Ectodermal cell (in vitro differentiated cells): Measurements from ENCODE around the gene DNAJC12.

Experiments used
- H3K27ac ChIP-seq: 2 replicates; pipeline ENCODE4 v1.7.0; 2013; ENCODE audit warnings: mild to moderate bottlenecking, low read depth, low read length; ENCODE audit not compliant: insufficient read depth, poor library complexity, severe bottlenecking
- H3K27me3 ChIP-seq: 2 replicates; pipeline ENCODE4 v1.7.0; 2013; ENCODE audit warnings: mild to moderate bottlenecking, low read length; ENCODE audit not compliant: insufficient read depth, control insufficient read depth, poor library complexity, severe bottlenecking
- H3K36me3 ChIP-seq: one replicate; pipeline ENCODE4 v1.7.0; 2013; ENCODE audit warnings: low read length; ENCODE audit not compliant: control insufficient read depth, insufficient read depth
- H3K4me1 ChIP-seq: one replicate; pipeline ENCODE4 v1.7.0; 2013; ENCODE audit warnings: low read length; ENCODE audit not compliant: control insufficient read depth, insufficient read depth
- H3K4me3 ChIP-seq: 2 replicates; pipeline ENCODE4 v1.7.0; 2013; ENCODE audit warnings: low read depth, low read length, control low read depth; ENCODE audit not compliant: insufficient read depth
- H3K9me3 ChIP-seq: 2 replicates; pipeline ENCODE4 v1.7.0; 2013; ENCODE audit warnings: mild to moderate bottlenecking, low read length, moderate library complexity; ENCODE audit not compliant: control insufficient read depth
- WGBS, 2 experiments: methylation state at CpG; one replicate each; pipeline ENCODE4 v1.1.7; 2013; ENCODE audit warnings: missing lambda C conversion rate in 2 of 2; 5-methylcytosine and 5-hydroxymethylcytosine counted together

The DNAJC12 gene

DNA sequence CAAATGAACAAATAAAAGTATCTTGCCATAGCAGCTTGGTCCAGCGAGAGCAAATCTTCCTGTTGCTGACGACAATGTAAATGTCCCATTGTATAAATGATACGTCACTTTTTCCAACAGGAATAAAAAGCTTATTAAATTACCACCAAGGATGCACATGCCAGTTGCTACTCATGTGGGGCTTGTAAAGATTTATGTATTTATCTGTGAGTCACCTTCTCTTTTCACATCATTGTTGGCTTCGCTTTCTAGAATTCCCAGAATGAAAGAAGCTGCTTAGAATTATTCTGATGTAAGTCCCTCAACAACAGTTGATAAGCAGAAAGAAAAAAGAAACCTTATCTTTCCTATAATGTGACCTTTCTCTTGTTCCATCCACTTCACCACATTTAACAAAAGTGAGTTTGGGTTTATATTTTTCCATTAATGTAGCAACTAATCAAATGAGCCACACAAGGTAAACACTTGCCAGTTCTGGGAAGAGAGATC lies 22.4 kb downstream of the DNAJC12 start:
- no peak overlapping the region for H3K4me3 ChIP-seq
- no peaks in the 10 kb centered on the region for H3K36me3 ChIP-seq
- WGBS, 2 experiments, result 93 to 98% methylated on average over 3 to 4 of the region's 4 CpGs
- H3K4me1 ChIP-seq, result no peaks in the 10 kb centered on the region
- H3K9me3 ChIP-seq, result no peaks in the 10 kb centered on the region
- no peaks in the 10 kb centered on the region for H3K27me3 ChIP-seq
- no peak overlapping the region for H3K27ac ChIP-seq

DNA sequence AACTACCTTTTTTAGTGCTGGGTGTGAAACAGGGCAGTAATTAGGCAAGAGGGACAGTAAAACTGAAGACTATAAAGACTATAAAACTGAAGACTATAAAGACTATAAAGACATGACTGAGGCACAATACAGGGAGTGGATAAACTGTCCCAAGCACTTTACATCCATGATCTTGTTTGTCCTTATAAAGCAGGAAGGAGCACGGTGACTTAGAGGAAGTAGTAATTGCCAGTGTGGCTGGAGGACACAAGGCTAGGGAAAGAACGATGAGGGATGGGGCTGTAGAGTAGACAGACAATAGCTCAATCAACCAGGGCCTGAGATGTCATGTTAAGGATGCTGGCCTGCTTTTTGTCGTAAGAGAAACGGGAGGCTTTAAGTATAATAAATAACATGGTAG lies 26.0 kb downstream of the DNAJC12 start:
- H3K9me3 ChIP-seq, result no peaks in the 10 kb centered on the region
- no peaks in the 10 kb centered on the region for H3K36me3 ChIP-seq
- no peak overlapping the region for H3K27ac ChIP-seq
- H3K27me3 ChIP-seq, result no peaks in the 10 kb centered on the region
- 91% methylated on average over 4 of the region's 4 CpGs for WGBS, 2 experiments
- H3K4me3 ChIP-seq, result no peak overlapping the region
- H3K4me1 ChIP-seq, result no peaks in the 10 kb centered on the region

GRCh38 chr10:67809107-67809506 lies 28.9 kb downstream of the DNAJC12 start:
- WGBS, 2 experiments, result 100% methylated on average over 1 to 2 of the region's 2 CpGs
- H3K9me3 ChIP-seq, result no peaks in the 10 kb centered on the region
- H3K4me1 ChIP-seq, result no peaks in the 10 kb centered on the region
- no peak overlapping the region for H3K27ac ChIP-seq
- no peaks in the 10 kb centered on the region for H3K27me3 ChIP-seq
- H3K36me3 ChIP-seq, result no peaks in the 10 kb centered on the region
- H3K4me3 ChIP-seq, result no peak overlapping the region

DNA sequence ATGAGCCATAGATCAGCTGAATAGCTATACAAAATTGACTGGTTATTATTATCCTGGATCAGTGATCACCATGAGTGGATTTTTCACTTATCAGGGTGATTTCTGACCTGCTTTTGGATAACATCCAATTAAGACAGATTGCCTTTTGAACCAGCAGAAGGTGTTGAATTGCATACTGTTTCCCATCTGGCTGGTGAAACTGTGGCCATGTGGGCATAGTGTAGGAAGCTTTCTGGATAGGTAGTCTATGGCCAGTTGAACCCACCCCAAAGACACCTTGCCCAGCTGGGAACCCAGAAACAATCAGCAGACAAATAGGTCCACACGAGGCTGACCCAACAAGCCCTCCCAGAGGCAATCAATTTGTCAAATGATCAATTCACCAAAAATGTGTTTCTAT lies 29.3 kb downstream of the DNAJC12 start:
- WGBS, 2 experiments, result 56 to 91% methylated on average over 1 of the region's 1 CpG
- Histone ChIP-seq H3K27ac (no peak overlapping the region), H3K4me1 (no peaks in the 10 kb centered on the region), H3K36me3 (no peaks in the 10 kb centered on the region), H3K27me3 (no peaks in the 10 kb centered on the region), H3K4me3 (no peak overlapping the region), H3K9me3 (no peaks in the 10 kb centered on the region)

DNA sequence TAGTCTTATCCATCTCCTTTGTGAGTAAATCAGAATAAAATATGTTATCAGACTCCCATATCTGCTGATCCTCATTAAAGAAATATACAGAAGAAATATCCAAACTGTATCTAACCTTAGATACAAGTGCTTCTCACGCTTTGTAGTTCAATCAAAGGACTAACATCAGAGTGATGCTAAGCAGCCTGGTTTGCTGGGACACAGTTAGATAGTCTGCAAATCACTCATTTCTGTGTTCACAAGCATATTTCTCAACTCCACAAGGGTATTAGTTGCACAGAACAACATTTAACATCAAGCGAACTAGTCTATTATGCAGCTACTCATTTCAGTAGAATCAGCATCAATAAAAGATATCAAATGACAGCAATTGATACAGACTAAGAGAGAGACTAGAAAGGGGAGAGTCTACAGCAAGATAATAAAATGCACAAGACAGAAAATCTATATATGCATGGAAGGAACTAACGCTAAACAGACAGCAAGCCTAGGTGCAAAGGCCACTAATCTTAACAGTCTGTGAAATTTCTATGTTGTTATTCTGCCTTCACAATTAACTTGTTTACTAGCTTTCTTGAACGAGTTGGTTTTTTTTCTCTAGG lies 30.0 kb downstream of the DNAJC12 start:
- Histone ChIP-seq H3K9me3 (no peaks in the 10 kb centered on the region), H3K27ac (no peak overlapping the region), H3K4me3 (no peak overlapping the region), H3K36me3 (no peaks in the 10 kb centered on the region), H3K4me1 (no peaks in the 10 kb centered on the region), H3K27me3 (no peaks in the 10 kb centered on the region)
- WGBS, 2 experiments, result 90 to 92% methylated on average over 4 of the region's 4 CpGs

GRCh38 chr10:67804395-67804678 lies 33.7 kb downstream of the DNAJC12 start:
- Histone ChIP-seq H3K4me3 (no peak overlapping the region), H3K27ac (no peak overlapping the region)

GRCh38 chr10:67803588-67804394 lies 34.2 kb downstream of the DNAJC12 start:
- H3K27ac ChIP-seq, result no peak overlapping the region
- WGBS, 2 experiments, result 94 to 100% methylated on average over 2 to 3 of the region's 3 CpGs

More at GRCh38 chr10:67804395-67804678, 33.7 kb downstream of the DNAJC12 start:
- Histone ChIP-seq H3K27me3 (no peaks in the 10 kb centered on the region), H3K9me3 (no peaks in the 10 kb centered on the region), H3K4me1 (no peaks in the 10 kb centered on the region), H3K36me3 (no peaks in the 10 kb centered on the region)

GRCh38 chr10:67802767-67803538 lies 35.0 kb downstream of the DNAJC12 start:
- H3K9me3 ChIP-seq, result no peaks in the 10 kb centered on the region
- 89 to 92% methylated on average over 10 of the region's 10 CpGs for WGBS, 2 experiments
- H3K36me3 ChIP-seq, result no peaks in the 10 kb centered on the region
- H3K27ac ChIP-seq, result no peak overlapping the region
- no peaks in the 10 kb centered on the region for H3K4me1 ChIP-seq
- H3K4me3 ChIP-seq, result no peak overlapping the region
- H3K27me3 ChIP-seq, result no peaks in the 10 kb centered on the region

More at GRCh38 chr10:67803588-67804394, 34.2 kb downstream of the DNAJC12 start:
- Histone ChIP-seq H3K36me3 (no peaks in the 10 kb centered on the region), H3K27me3 (no peaks in the 10 kb centered on the region), H3K4me3 (no peak overlapping the region), H3K9me3 (no peaks in the 10 kb centered on the region), H3K4me1 (no peaks in the 10 kb centered on the region)

DNA sequence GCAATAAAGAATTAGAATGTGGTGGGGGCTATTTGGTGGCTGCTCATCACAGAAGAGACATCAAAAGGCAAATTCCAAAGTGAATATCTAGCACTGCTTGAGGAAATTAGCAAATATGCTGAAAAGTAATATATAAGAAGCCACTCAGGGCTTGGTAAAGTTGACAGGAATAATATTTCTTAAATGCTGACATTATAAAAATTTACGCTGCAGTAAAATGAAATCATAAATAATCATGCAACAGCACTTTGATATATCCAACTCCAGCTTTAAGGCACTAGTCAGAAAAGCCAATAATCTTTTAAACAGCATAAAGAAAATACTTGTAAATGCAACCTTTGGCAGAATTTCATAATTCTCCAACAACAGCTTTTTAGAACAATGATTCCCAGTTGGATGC lies 36.9 kb downstream of the DNAJC12 start:
- Histone ChIP-seq H3K4me3 (no peak overlapping the region), H3K9me3 (no peaks in the 10 kb centered on the region), H3K27me3 (no peaks in the 10 kb centered on the region), H3K27ac (no peak overlapping the region), H3K36me3 (no peaks in the 10 kb centered on the region), H3K4me1 (no peaks in the 10 kb centered on the region)
- WGBS, 2 experiments, result 100% methylated on average over 1 of the region's 1 CpG

GRCh38 chr10:67794909-67795460 lies 43.0 kb downstream of the DNAJC12 start:
- H3K27ac ChIP-seq, result no peak overlapping the region
- H3K4me3 ChIP-seq, result no peak overlapping the region
- no peaks in the 10 kb centered on the region for H3K36me3 ChIP-seq
- H3K9me3 ChIP-seq, result no peaks in the 10 kb centered on the region
- H3K4me1 ChIP-seq, result no peaks in the 10 kb centered on the region
- WGBS, 2 experiments, result 41 to 52% methylated on average over 3 of the region's 3 CpGs
- no peaks in the 10 kb centered on the region for H3K27me3 ChIP-seq
